HEK293 (cell line): Measurements from ENCODE around the gene GNG12.
A peak's percentile ranks its signal among the peaks of the same experiment; 100 is the strongest.

Source experiments
- CTCF ChIA-PET: fragments of 350-600 bp; formaldehyde crosslinking; extraction: SDS; loops from one replicate; lab custom pipeline; 2021; ENCODE audit warnings: antibody characterized with exemption; lab: Yijun Ruan, JAX
- POLR2A ChIA-PET: fragments of 300-600 bp; formaldehyde crosslinking; extraction: SDS; loops from one replicate; lab custom pipeline; 2020; ENCODE audit warnings: antibody characterized with exemption, inconsistent platforms; lab: Yijun Ruan, JAX
- H3K27ac ChIP-seq: fragments of 200-500 bp; sonication (Bioruptor generic); 2 replicates; pipeline ENCODE4 v1.5.1; 2014; ENCODE audit warnings: low read depth, low read length, control low read depth, inconsistent platforms; ENCODE audit errors: extremely low read depth
- H3K36me3 ChIP-seq, 2 experiments: fragments of 200-500 bp in 1 of 2; sonication (Bioruptor generic) in 1 of 2; 1 replicate in 1 of 2; 2 replicates in 1 of 2; pipeline ENCODE4 v1.5.1; 2014 to 2017; ENCODE audit warnings: inconsistent platforms in 2 of 2, low read length in 2 of 2; ENCODE audit not compliant: control insufficient read depth in 2 of 2, insufficient read depth in 1 of 2
- H3K4me1 ChIP-seq: fragments of 200-500 bp; sonication (Bioruptor generic); 2 replicates; pipeline ENCODE4 v1.5.1; 2014; ENCODE audit warnings: mild to moderate bottlenecking, low read length, inconsistent platforms; ENCODE audit not compliant: control insufficient read depth, insufficient read depth
- H3K4me3 ChIP-seq: 2 replicates; pipeline ENCODE4 v1.5.1; 2011; ENCODE audit warnings: low read depth, mild to moderate bottlenecking, control low read depth, low read length, moderate library complexity
- H3K9me3 ChIP-seq: fragments of 200-500 bp; sonication (Bioruptor generic); 2 replicates; pipeline ENCODE4 v1.5.1; 2014; ENCODE audit warnings: low read depth, low read length, inconsistent platforms; ENCODE audit not compliant: control insufficient read depth, insufficient read depth
- AEBP2 ChIP-seq: fragments of 450-650 bp; formaldehyde crosslinking; IDR thresholded peaks from 2 replicates; pipeline ENCODE4 v1.5.1; 2016; ENCODE audit warnings: missing biosample characterization, missing genetic modification characterization, borderline replicate concordance
- KLF10 ChIP-seq: fragments of 450-650 bp; IDR thresholded peaks from 2 replicates; pipeline ENCODE4 v1.5.1; 2018; ENCODE audit warnings: missing biosample characterization, mild to moderate bottlenecking, missing genetic modification characterization
- PRDM4 ChIP-seq: fragments of 450-650 bp; formaldehyde crosslinking; IDR thresholded peaks from 2 replicates; pipeline ENCODE4 v1.5.1; 2017; ENCODE audit warnings: missing biosample characterization, missing genetic modification characterization
- SP3 ChIP-seq: fragments of 450-650 bp; formaldehyde crosslinking; IDR thresholded peaks from 2 replicates; pipeline ENCODE4 v1.5.1; 2016; ENCODE audit warnings: missing biosample characterization, missing genetic modification characterization
- TCF7L2 ChIP-seq: IDR thresholded peaks from 2 replicates; pipeline ENCODE4 v1.6.1; 2011; ENCODE audit warnings: low read depth, mild to moderate bottlenecking, inconsistent platforms, low read length, moderate library complexity, borderline replicate concordance
- ZBTB7A ChIP-seq: fragments of 450-650 bp; formaldehyde crosslinking; IDR thresholded peaks from 2 replicates; pipeline ENCODE4 v1.5.1; 2016; ENCODE audit warnings: low read depth, missing biosample characterization, missing genetic modification characterization
- ZNF114 ChIP-seq: fragments of 450-650 bp; formaldehyde crosslinking; IDR thresholded peaks from 2 replicates; pipeline ENCODE4 v1.5.0; 2017; ENCODE audit warnings: missing biosample characterization, missing genetic modification characterization
- ZNF174 ChIP-seq: fragments of 450-650 bp; formaldehyde crosslinking; IDR thresholded peaks from 2 replicates; pipeline ENCODE4 v1.5.0; 2017; ENCODE audit warnings: missing biosample characterization, mild to moderate bottlenecking, missing genetic modification characterization
- ZNF280C ChIP-seq: fragments of 450-650 bp; formaldehyde crosslinking; IDR thresholded peaks from 2 replicates; pipeline ENCODE4 v1.5.1; 2016; ENCODE audit warnings: missing biosample characterization, missing genetic modification characterization
- ZNF311 ChIP-seq: fragments of 450-650 bp; formaldehyde crosslinking; IDR thresholded peaks from 2 replicates; pipeline ENCODE4 v1.5.1; 2017; ENCODE audit warnings: missing biosample characterization, missing genetic modification characterization, borderline replicate concordance
- ZNF350 ChIP-seq: fragments of 450-650 bp; formaldehyde crosslinking; IDR thresholded peaks from 2 replicates; pipeline ENCODE4 v1.5.0; 2017; ENCODE audit warnings: missing biosample characterization, mild to moderate bottlenecking, missing genetic modification characterization
- ZNF473 ChIP-seq: fragments of 450-650 bp; formaldehyde crosslinking; IDR thresholded peaks from 2 replicates; pipeline ENCODE4 v1.5.1; 2017; ENCODE audit warnings: missing biosample characterization, missing genetic modification characterization
- ZNF488 ChIP-seq: fragments of 450-650 bp; formaldehyde crosslinking; IDR thresholded peaks from 2 replicates; pipeline ENCODE4 v1.5.1; 2016; ENCODE audit warnings: missing biosample characterization, missing genetic modification characterization
- ZNF529 ChIP-seq: fragments of 450-650 bp; formaldehyde crosslinking; IDR thresholded peaks from 2 replicates; pipeline ENCODE4 v1.5.1; 2017; ENCODE audit warnings: missing genetic modification characterization, missing biosample characterization; ENCODE audit not compliant: insufficient replicate concordance
- ZNF664 ChIP-seq: fragments of 450-650 bp; formaldehyde crosslinking; IDR thresholded peaks from 2 replicates; pipeline ENCODE4 v1.5.1; 2016; ENCODE audit warnings: missing biosample characterization, missing genetic modification characterization

The GNG12 gene

DNA sequence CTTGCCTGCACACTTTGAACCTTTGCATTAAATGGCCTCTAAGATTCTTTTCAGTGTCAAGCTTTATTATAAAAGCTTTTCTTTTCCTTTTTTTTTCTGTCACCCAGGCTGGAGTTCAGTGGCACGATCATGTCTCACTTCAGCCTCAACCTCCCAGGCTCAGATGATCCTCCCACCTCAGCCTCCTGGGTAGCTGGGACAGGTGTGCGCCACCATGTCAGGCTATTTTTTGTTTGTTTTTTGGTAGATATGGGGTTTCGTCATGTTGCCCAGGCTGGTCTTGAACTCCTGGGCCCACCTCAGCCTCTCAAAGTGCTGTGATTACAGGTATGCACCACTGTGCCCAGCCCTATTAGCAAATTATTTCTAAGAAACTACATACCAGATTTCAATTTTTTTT is 95.4 kb downstream of the GNG12 start:
- H3K9me3 ChIP-seq, result no peaks in the 10 kb centered on the region
- H3K4me1 ChIP-seq, result peaks cover 5% of the 10 kb centered on the region; the same call in 1 of the 2 replicates
- no peak overlapping the region for H3K27ac ChIP-seq
- POLR2A ChIA-PET, result interaction anchor here (0.7 to 1.1 kb wide), 3 partner anchors 8 to 53 kb away, joined by 3 to 5 read pairs (median 3); partner anchors contain the start of gene GADD45A
- CTCF ChIA-PET, result interaction anchor here (0.9 to 1.4 kb wide), 2 partner anchors 23 to 37 kb away, joined by 5 to 7 read pairs; no protein-coding TSS in a partner anchor
- TF ChIP-seq KLF10 (tag by site-specific recombination) (no peak), ZNF529 (no peak), ZNF280C (no peak), ZNF488 (tag by site-specific recombination) (no peak), AEBP2 (tag by site-specific recombination) (no peak), ZNF350 (tag by site-specific recombination) (no peak), ZNF311 (tag by site-specific recombination) (no peak), ZNF473 (no peak)
- H3K4me3 ChIP-seq, result no peak overlapping the region
- no peaks in the 10 kb centered on the region for H3K36me3 ChIP-seq

DNA sequence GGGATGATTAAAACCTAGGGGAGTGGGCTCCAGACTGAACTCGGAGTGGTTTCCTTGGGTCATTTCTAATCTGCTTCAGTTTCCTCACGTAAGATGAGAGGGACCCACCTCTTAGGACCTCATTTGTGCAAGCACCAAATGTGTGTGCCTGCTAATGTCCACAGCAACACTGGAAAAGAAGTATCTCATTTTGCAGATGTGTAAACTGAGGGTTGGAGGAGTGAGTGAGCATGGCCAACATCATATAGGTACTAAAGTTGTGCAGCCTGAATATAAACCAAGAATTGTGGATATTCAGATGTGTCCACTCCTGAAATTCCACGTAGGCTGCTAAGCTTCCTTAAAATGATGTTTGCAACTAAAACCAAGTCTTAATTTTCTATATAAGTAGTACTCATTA is 96.5 kb downstream of the GNG12 start:
- TF ChIP-seq ZNF114 (tag by site-specific recombination), result no peak
- TF ChIP-seq TCF7L2, result no peak
- peak; percentile 60; the same call in 1 of the 2 replicates for TF ChIP-seq ZNF664 (tag by site-specific recombination)
- no peak for TF ChIP-seq SP3 (tag by site-specific recombination)
- TF ChIP-seq PRDM4 (tag by site-specific recombination), result no peak
- no peak for TF ChIP-seq ZNF174 (tag by site-specific recombination)
- no peak for TF ChIP-seq ZBTB7A (tag by site-specific recombination)
- POLR2A ChIA-PET, result no interaction called here
- Histone ChIP-seq H3K27ac (no peak overlapping the region), H3K4me1 (peaks cover 5% of the 10 kb centered on the region; the same call in 1 of the 2 replicates), H3K4me3 (no peak overlapping the region), H3K9me3 (no peaks in the 10 kb centered on the region), H3K36me3 (no peaks in the 10 kb centered on the region)
- CTCF ChIA-PET, result interaction anchor here (0.6 to 0.7 kb wide), 2 partner anchors 179 to 524 kb away, joined by 3 to 5 read pairs; no protein-coding TSS in a partner anchor
